GM19438 (cell line): ENCODE results near the gene HSPA12B.

Experiments used
- ATAC-seq: cut with Tn5 transposase; IDR thresholded peaks from one replicate; pipeline ENCODE4 v1.9.1; 2021; ENCODE audit warnings: low read depth; ENCODE audit not compliant: unreplicated experiment

Gene HSPA12B

GRCh38 chr20:3800878-3801260 lies 68.4 kb downstream of the HSPA12B start:
- no peak for ATAC-seq

GRCh38 chr20:3801299-3801698 lies 68.8 kb downstream of the HSPA12B start:
- no peak for ATAC-seq

GRCh38 chr20:3801846-3802245 lies 69.4 kb downstream of the HSPA12B start:
- ATAC-seq: no peak
